ENCODE data around the gene GABRA5. TPM values are rescaled to one million over a fixed set of nuclear protein-coding genes. Genes with fewer than 3 reads are reported as not detected.
"Not testable (repeated sequence)": the region's sequence is repeated elsewhere in the genome, so short reads cannot be mapped to it uniquely, and the experiment has no call there.

Gene GABRA5
- total RNA-seq = not detected

DNA sequence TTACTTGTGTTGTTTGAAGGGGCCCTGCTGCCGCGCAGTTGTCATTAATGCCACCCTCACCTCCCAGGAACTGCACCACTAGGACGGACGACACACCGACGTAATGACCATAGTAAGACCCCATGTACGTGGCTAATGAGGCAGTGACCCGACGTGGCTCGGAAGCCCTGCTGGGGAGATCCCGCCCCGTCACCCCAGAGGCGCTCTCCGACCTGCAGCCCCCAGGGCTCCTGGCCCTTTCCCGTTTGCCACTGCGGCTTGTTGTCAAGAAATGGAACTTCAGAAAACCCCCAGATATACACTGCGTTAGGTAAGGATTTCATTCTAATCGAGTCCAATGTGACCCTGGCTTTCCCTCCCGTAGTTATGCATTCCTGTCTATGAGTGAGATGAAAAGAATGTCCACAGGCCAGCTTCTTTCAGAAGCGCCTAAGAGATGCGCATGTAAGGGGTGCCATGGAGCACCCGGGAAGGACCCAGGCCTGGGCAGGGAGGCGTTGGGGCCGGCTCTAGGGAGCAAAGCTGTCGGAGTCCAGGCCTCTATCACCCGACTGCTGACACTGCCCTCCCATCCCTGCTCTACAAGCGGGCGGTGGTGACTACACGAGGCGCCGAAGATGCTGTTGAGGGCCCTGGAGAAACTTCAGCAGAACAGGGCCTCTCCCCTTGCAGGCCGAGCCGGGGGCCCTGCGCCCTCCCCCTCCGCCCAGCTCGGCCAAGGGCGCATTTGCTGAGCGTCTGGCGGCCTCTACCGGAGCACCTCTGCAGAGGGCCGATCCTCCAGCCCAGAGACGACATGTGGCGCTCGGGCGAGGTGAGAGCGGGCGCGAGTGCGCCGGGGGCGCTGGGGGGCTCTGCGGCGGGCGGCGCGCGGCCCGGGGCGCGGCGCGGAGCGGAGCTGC is at the start of gene GABRA5:
Gene GABRA5 (plus strand): TSS at position 765 of the 902 bp plus-strand sequence. CDS start 2,187 bp downstream, outside the sequence.
- Mint-ChIP-seq H3K27ac (no peak within 1 kb of the TSS), H3K27me3 (ENCODE audit: low read depth) (peaks cover 34% of the 10 kb centered on the region)
- CTCF ChIA-PET = no interaction called here

DNA sequence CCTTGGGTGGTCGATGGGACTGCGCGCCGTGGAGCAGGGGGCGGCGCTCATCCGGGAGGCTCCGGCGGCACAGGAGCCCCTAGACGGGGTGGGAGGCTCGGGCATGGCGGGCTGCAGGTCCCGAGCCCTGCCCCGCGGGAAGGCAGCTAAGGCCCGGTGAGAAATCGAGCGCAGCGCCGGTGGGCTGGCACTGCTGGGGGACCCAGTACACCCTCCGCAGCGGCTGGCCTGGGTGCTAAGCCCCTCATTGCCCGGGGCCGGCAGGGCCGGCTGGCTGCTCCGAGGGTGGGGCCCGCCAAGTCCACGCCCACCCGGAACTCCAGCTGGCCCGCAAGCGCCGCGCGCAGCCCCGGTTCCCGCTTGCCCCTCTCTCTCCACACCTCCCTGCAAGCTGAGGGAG is 35.7 kb upstream of the GABRA5 start:
- H3K27me3 Mint-ChIP-seq (ENCODE audit: low read depth); DNase-seq; CTCF ChIA-PET; H3K4me1 Mint-ChIP-seq (ENCODE audit: low read depth); H3K9me3 Mint-ChIP-seq; H3K27ac Mint-ChIP-seq; H3K4me3 Mint-ChIP-seq; H3K36me3 Mint-ChIP-seq (ENCODE audit: low read depth); intact Hi-C loops (cut with micrococcal nuclease): not testable (repeated sequence)

More for the DNA sequence above, at the start of gene GABRA5:
- Mint-ChIP-seq H3K9me3 (no peaks in the 10 kb centered on the region), H3K4me1 (ENCODE audit: low read depth) (no peaks in the 10 kb centered on the region), H3K36me3 (ENCODE audit: low read depth) (no peaks in the 10 kb centered on the region), H3K4me3 (no peak within 1 kb of the TSS)
- intact Hi-C loops (cut with micrococcal nuclease) = no loop called here
- peak; percentile 5 for DNase-seq

DNA sequence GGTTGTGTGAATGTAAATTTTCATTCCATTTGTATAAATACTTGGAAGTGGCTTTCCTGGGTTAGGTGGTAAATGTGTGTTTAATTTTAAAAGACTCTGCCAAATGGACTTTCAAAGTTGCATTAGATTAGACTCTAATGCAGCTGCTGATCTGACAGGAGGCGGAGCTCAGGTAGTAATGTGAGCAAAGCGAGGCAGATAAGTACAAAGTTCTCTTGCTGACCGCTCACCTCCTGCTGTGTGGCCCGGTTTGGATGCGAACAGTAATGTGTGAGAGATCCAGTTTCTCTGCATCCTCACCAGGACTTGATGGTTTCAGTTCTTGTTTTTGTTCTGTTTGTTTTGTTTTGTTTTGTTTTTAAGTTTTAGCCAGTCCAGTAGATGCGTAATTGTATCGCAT is 34.9 kb upstream of the GABRA5 start:
- Mint-ChIP-seq H3K9me3 (peaks cover 5% of the 10 kb centered on the region), H3K27ac (no peak overlapping the region), H3K4me3 (no peak overlapping the region), H3K4me1 (ENCODE audit: low read depth) (no peaks in the 10 kb centered on the region), H3K36me3 (ENCODE audit: low read depth) (no peaks in the 10 kb centered on the region), H3K27me3 (ENCODE audit: low read depth) (no peaks in the 10 kb centered on the region)
- intact Hi-C loops (cut with micrococcal nuclease) = no loop called here
- no peak for DNase-seq
- CTCF ChIA-PET = no interaction called here

DNA sequence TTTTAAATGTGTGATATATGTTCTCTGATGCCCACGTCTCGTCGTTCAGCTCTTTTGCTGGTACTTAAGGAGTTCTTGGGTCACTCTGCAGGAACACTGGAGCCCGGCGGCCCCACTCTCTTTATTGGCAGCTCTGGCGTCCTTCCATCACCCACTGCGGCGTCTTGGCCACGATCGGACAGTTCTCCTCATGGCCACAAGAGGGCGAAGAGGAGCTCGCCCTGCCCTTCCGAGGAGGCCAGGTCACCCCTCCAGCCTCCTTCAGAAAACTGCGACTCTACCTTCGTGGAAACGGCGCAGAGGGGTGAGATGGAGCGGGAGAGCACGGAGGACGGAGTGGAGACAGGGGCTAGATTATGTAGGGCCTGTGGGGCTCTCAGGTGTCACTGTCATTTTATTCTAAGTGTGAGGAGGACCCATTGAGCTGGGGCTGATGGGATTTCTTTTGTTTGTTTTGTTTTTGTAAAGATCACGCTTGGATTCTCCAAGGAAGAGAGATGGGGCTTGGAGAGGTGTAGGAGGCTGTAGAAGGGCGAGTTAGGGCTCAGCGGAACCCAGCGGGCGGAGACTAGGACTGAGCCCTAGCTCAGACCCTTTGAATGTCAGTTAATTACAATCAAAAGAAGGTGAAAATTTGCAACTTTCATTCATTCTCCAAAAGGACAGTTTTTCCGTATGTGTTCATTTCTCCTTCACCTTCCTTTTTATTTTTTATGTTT is 28.0 kb upstream of the GABRA5 start:
- CTCF ChIA-PET = interaction anchor here (0.6 to 1.1 kb wide), 3 partner anchors 10 to 121 kb away, joined by 3 read pairs; no protein-coding TSS in a partner anchor
- Mint-ChIP-seq H3K36me3 (ENCODE audit: low read depth) (no peaks in the 10 kb centered on the region), H3K9me3 (peaks cover 3% of the 10 kb centered on the region), H3K27me3 (ENCODE audit: low read depth) (peaks cover 11% of the 10 kb centered on the region), H3K4me1 (ENCODE audit: low read depth) (no peaks in the 10 kb centered on the region), H3K4me3 (no peak overlapping the region), H3K27ac (no peak overlapping the region)
- DNase-seq = peak; percentile 7
- intact Hi-C loops (cut with micrococcal nuclease) = no loop called here

DNA sequence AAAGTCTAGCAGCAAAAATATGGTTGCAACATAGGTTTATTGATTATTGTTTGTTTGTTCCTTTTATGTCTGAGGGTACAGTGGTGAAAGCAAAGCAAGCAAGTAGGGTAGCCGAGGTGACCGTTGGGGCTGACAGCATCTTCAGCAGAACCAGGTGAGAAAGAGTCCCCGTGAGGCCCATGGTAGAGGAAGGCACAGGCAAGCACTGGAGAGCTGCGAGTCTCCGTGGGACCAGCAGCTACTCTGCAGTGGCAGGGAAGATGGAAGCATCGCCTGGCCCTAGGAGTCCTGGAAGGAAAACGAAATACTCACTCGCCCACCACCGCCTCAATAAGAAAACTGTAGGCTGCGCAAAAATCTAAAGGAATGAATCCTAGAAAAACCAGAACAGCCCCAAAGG is 25.3 kb upstream of the GABRA5 start:
- no peaks in the 10 kb centered on the region for H3K36me3 Mint-ChIP-seq (ENCODE audit: low read depth)
- intact Hi-C loops (cut with micrococcal nuclease) = no loop called here
- peaks cover 3% of the 10 kb centered on the region for H3K9me3 Mint-ChIP-seq
- H3K4me3 Mint-ChIP-seq = no peak overlapping the region
- H3K4me1 Mint-ChIP-seq (ENCODE audit: low read depth) = no peaks in the 10 kb centered on the region
- H3K27me3 Mint-ChIP-seq (ENCODE audit: low read depth) = peaks cover 11% of the 10 kb centered on the region
- CTCF ChIA-PET = interaction anchor here (0.7 kb wide), 1 partner anchor 470 kb away, joined by 3 read pairs; no protein-coding TSS in a partner anchor
- no peak overlapping the region for H3K27ac Mint-ChIP-seq
- DNase-seq = no peak

DNA sequence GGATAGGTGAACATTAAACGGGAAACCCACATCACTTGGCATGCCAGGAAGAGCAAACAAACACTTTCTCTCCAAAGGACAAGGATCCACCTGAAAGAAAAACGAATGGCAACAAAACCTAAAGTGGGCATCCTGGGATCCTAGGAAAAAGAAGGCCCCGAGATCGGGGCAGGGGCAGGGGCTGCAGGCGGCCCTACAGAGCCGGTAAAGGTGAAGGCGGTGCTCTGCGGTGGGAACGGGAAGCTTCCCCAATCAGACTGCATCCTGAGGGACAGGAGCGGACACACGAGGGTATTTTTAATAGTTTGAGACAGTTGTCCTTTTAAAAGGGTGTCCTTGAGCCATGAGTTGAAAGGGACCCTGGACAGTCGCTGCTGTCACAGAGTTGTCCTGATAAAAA is 24.9 kb upstream of the GABRA5 start:
- Mint-ChIP-seq H3K36me3 (ENCODE audit: low read depth) (no peaks in the 10 kb centered on the region), H3K9me3 (peaks cover 6% of the 10 kb centered on the region), H3K4me1 (ENCODE audit: low read depth) (no peaks in the 10 kb centered on the region), H3K4me3 (no peak overlapping the region), H3K27me3 (ENCODE audit: low read depth) (peaks cover 11% of the 10 kb centered on the region), H3K27ac (no peak overlapping the region)
- no peak for DNase-seq
- intact Hi-C loops (cut with micrococcal nuclease) = no loop called here
- CTCF ChIA-PET = interaction anchor here (0.7 kb wide), 1 partner anchor 471 kb away, joined by 3 read pairs; no protein-coding TSS in a partner anchor

DNA sequence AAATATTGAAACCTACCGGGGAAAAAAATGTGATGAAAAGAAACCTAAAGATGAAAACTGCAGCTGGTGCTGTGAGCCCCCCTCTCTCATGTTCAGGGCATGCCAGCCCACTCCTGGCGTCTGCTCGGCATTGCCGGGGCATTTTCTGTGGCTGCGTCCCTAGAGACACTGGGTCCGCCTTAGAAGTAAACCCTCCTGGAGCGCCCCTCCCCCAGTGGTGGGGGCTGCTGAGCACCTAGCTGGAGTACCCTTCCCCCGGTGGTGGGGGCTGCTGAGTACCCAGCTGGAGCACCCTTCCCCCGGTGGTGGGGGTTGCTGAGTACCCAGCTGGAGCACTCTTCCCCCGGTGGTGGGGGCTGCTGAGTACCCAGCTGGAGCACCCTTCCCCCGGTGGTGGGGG is 24.5 kb upstream of the GABRA5 start:
- Mint-ChIP-seq H3K4me3 (no peak overlapping the region), H3K27ac (no peak overlapping the region), H3K27me3 (ENCODE audit: low read depth) (peaks cover 11% of the 10 kb centered on the region), H3K36me3 (ENCODE audit: low read depth) (no peaks in the 10 kb centered on the region), H3K4me1 (ENCODE audit: low read depth) (no peaks in the 10 kb centered on the region), H3K9me3 (peaks cover 7% of the 10 kb centered on the region)
- DNase-seq = no peak
- CTCF ChIA-PET = interaction anchor here (0.7 kb wide), 1 partner anchor 471 kb away, joined by 3 read pairs; no protein-coding TSS in a partner anchor
- intact Hi-C loops (cut with micrococcal nuclease) = no loop called here

DNA sequence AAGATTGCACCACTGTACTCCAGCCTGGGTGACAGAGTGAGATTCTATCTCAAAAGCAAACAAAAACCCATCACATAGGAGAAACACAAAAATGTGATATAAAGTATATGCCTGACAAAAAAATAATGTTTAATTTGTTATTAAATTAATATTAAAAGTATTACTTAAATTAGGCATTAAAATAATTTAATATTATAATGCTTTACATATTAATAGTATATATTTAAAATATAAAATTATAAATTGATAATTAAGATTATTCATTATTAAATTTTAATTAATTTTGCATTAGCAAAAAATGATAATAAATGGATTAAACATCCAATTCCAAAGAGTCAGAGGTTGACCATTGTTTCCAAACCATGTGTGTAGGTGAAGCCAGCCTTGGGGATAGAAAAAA is 22.0 kb upstream of the GABRA5 start:
- CTCF ChIA-PET = no interaction called here
- H3K4me3 Mint-ChIP-seq = no peak overlapping the region
- no peaks in the 10 kb centered on the region for H3K36me3 Mint-ChIP-seq (ENCODE audit: low read depth)
- no peaks in the 10 kb centered on the region for H3K4me1 Mint-ChIP-seq (ENCODE audit: low read depth)
- H3K27ac Mint-ChIP-seq = no peak overlapping the region
- H3K27me3 Mint-ChIP-seq (ENCODE audit: low read depth) = peaks cover 8% of the 10 kb centered on the region
- DNase-seq = no peak
- H3K9me3 Mint-ChIP-seq = peaks cover 13% of the 10 kb centered on the region
- intact Hi-C loops (cut with micrococcal nuclease) = no loop called here

DNA sequence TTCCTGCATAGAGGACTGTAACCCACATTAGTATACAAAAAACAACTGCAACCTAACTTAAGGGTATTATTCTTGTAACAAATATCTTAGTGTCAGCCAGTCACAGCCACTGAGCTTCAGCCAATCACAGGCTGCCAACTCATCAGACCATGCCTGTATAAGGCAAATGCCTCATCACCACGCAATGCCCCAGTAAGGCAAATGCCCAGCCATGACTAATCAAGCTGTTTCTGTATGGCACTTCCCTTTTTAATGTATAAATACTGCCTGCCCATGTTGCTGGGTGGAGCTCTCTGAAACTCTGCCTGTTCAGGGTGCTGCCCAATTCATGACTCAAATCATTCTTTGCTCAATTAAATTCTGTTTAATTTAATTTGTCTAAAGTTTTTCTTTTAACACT is 18.4 kb upstream of the GABRA5 start:
- no peak for DNase-seq

DNA sequence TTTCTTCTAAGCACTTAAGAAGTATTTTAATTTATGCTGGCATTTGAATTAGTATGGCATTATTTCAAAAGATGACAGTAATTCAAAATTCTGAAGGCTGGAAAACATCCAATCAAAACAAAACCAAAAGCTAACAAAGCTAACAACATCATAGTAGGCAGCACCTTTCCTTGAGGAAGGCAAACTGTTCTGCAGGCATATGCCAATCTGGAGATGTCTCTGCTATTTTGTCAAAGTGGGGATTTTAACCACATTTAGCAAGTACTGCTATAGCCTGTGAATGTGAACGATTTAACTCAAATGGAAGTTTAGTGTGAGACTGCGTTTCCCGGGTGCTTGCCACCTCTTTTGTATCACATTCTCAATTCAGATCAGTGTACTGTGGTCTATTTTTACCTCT is 16.7 kb upstream of the GABRA5 start:
- intact Hi-C loops (cut with micrococcal nuclease) = no loop called here
- CTCF ChIA-PET = no interaction called here
- H3K27me3 Mint-ChIP-seq (ENCODE audit: low read depth) = no peaks in the 10 kb centered on the region

More for the DNA sequence above, 18.4 kb upstream of the GABRA5 start:
- CTCF ChIA-PET = interaction anchor here (0.8 kb wide), 1 partner anchor 9 kb away, joined by 3 read pairs; no protein-coding TSS in a partner anchor
- intact Hi-C loops (cut with micrococcal nuclease) = no loop called here
- Mint-ChIP-seq H3K27ac (no peak overlapping the region), H3K36me3 (ENCODE audit: low read depth) (no peaks in the 10 kb centered on the region), H3K4me3 (no peak overlapping the region), H3K27me3 (ENCODE audit: low read depth) (no peaks in the 10 kb centered on the region), H3K9me3 (peaks cover 13% of the 10 kb centered on the region), H3K4me1 (ENCODE audit: low read depth) (no peaks in the 10 kb centered on the region)

DNA sequence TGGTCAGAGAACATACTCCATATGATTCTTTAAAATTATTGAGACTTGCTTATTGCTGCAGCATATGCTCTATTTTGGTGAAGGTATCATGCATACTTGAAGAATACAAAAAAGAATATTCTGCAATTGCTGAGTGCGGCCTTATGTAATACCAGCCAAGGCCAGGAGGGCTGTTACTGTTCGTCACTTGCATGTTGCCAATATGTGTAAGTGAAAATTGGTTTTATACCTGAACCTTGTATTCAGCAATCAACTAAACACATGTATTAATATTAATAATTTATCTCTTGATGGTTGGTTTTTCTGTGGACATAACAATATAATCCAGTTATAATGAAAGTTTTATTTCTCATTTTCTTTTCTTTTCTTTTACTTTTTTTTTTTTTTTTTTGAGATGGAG is 13.9 kb upstream of the GABRA5 start:
- Mint-ChIP-seq H3K9me3 (peaks cover 5% of the 10 kb centered on the region), H3K27ac (no peak overlapping the region), H3K4me1 (ENCODE audit: low read depth) (no peaks in the 10 kb centered on the region), H3K36me3 (ENCODE audit: low read depth) (no peaks in the 10 kb centered on the region), H3K4me3 (no peak overlapping the region), H3K27me3 (ENCODE audit: low read depth) (peaks cover 6% of the 10 kb centered on the region)
- CTCF ChIA-PET = no interaction called here
- no peak for DNase-seq
- intact Hi-C loops (cut with micrococcal nuclease) = no loop called here

More for the DNA sequence above, 16.7 kb upstream of the GABRA5 start:
- no peaks in the 10 kb centered on the region for H3K4me1 Mint-ChIP-seq (ENCODE audit: low read depth)
- no peaks in the 10 kb centered on the region for H3K36me3 Mint-ChIP-seq (ENCODE audit: low read depth)
- no peak for DNase-seq
- H3K9me3 Mint-ChIP-seq = peaks cover 13% of the 10 kb centered on the region
- H3K4me3 Mint-ChIP-seq = no peak overlapping the region
- no peak overlapping the region for H3K27ac Mint-ChIP-seq

DNA sequence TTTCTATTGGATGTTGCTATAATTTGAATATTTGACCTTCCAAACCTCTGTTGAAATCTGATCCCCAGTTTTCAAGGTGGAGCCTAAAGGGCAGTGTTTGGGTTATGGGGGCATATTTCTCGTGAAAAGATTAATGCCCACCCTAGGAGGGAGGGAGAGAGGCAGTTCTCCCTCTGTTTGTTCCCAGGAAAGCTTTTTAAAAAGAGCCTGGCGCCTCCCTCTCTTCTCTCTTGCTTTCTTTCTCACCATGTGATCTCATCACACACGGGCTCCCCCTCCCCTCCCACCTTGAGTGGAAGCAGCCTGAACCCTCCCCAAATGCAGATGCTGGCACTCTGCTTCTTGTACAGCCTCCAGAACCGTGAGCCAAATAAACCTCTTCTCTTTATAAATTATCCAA is 12.4 kb upstream of the GABRA5 start:
- peaks cover 9% of the 10 kb centered on the region for H3K27me3 Mint-ChIP-seq (ENCODE audit: low read depth)
- CTCF ChIA-PET = interaction anchor here (0.7 kb wide), 1 partner anchor 594 kb away, joined by 3 read pairs; no protein-coding TSS in a partner anchor
- no peak overlapping the region for H3K27ac Mint-ChIP-seq
- H3K4me1 Mint-ChIP-seq (ENCODE audit: low read depth) = no peaks in the 10 kb centered on the region
- intact Hi-C loops (cut with micrococcal nuclease) = no loop called here
- no peak for DNase-seq
- H3K36me3 Mint-ChIP-seq (ENCODE audit: low read depth) = no peaks in the 10 kb centered on the region
- no peak overlapping the region for H3K4me3 Mint-ChIP-seq
- H3K9me3 Mint-ChIP-seq = no peaks in the 10 kb centered on the region

Data from activated naive CD4-positive, alpha-beta T cell treated with anti-CD3 and anti-CD28 coated beads for 36 hours (primary cell).